Fibroblast of upper back skin (primary cell): Measurements from ENCODE around the gene NMT1.

Experiments
- DNase-seq: peaks from one replicate; pipeline ENCODE4 v3.0.0-alpha.2; 2013

The NMT1 gene

GRCh38 chr17:45086391-45086790, 25.3 kb downstream of the NMT1 start:
- DNase-seq = no peak

GRCh38 chr17:45086865-45087503, 25.9 kb downstream of the NMT1 start:
- no peak for DNase-seq

GRCh38 chr17:45087504-45087975, 26.4 kb downstream of the NMT1 start:
- no peak for DNase-seq

GRCh38 chr17:45087978-45088377, 26.9 kb downstream of the NMT1 start:
- no peak for DNase-seq

GRCh38 chr17:45088741-45089140, 27.6 kb downstream of the NMT1 start:
- DNase-seq = no peak

- DNase-seq = no peak
Measured at GRCh38 chr17:45090711-45091110, 29.6 kb downstream of the NMT1 start.

GRCh38 chr17:45091778-45092425, 30.8 kb downstream of the NMT1 start:
- peak; percentile 16 for DNase-seq

GRCh38 chr17:45092911-45093430, 31.9 kb downstream of the NMT1 start:
- DNase-seq = peak; percentile 98

- no peak for DNase-seq
Measured at GRCh38 chr17:45093444-45094110, 32.5 kb downstream of the NMT1 start.

- DNase-seq = peak; percentile 30
Measured at GRCh38 chr17:45096141-45096540, 35.0 kb downstream of the NMT1 start.

- DNase-seq = no peak
Measured at GRCh38 chr17:45096926-45097325, 35.8 kb downstream of the NMT1 start.

- no peak for DNase-seq
Measured at GRCh38 chr17:45098081-45098868, 37.2 kb downstream of the NMT1 start.

GRCh38 chr17:45098869-45099616, 37.9 kb downstream of the NMT1 start:
- DNase-seq = peak; percentile 69

- DNase-seq = no peak
Measured at GRCh38 chr17:45101546-45101882, 40.4 kb downstream of the NMT1 start.

- DNase-seq = no peak
Measured at GRCh38 chr17:45101883-45102811, 41.0 kb downstream of the NMT1 start.

GRCh38 chr17:45102856-45103255, 41.7 kb downstream of the NMT1 start:
- DNase-seq = no peak

- DNase-seq = no peak
Measured at GRCh38 chr17:45103269-45103795, 42.2 kb downstream of the NMT1 start.

- no peak for DNase-seq
Measured at GRCh38 chr17:45104029-45104428, 42.9 kb downstream of the NMT1 start.

- DNase-seq = no peak
Measured at GRCh38 chr17:45104497-45104896, 43.4 kb downstream of the NMT1 start.

- DNase-seq = no peak
Measured at GRCh38 chr17:45104907-45105624, 43.9 kb downstream of the NMT1 start.
